Lower lobe of right lung (tissue), 2 donors: ENCODE results near the gene BORA. TPM values are rescaled to one million over a fixed set of nuclear protein-coding genes. Genes with fewer than 3 reads are reported as not detected.

Experiments used
- ATAC-seq, 2 donors: fragments of 200-7000 bp; cut with Tn5 transposase; one replicate each; pipeline ENCODE4 v1.9.1; 2020 to 2022; ENCODE audit warnings: mild to moderate bottlenecking in 2 of 2, moderate library complexity in 2 of 2
- DNase-seq: peaks from one replicate; pipeline ENCODE4 v3.0.0-alpha.2; 2020
- H3K27ac ChIP-seq: fragments of 200-600 bp; one replicate; pipeline ENCODE4 v1.8.0; 2022
- H3K27me3 ChIP-seq: fragments of 200-600 bp; one replicate; pipeline ENCODE4 v1.8.0; 2022; ENCODE audit warnings: low read depth
- H3K36me3 ChIP-seq: fragments of 200-600 bp; one replicate; pipeline ENCODE4 v1.8.0; 2022; ENCODE audit warnings: mild to moderate bottlenecking
- H3K4me1 ChIP-seq: fragments of 200-600 bp; one replicate; pipeline ENCODE4 v1.8.0; 2022
- H3K4me3 ChIP-seq: fragments of 200-600 bp; one replicate; pipeline ENCODE4 v1.8.0; 2022; ENCODE audit warnings: mild to moderate bottlenecking
- H3K9me3 ChIP-seq: fragments of 200-600 bp; one replicate; pipeline ENCODE4 v1.8.0; 2022
- intact Hi-C: fragments of 100-400 bp; cut with DNase I; formaldehyde crosslinking; loops from one replicate; pipeline ENCODE4 v1.11.0; 2022
- total RNA-seq: library from RNA; stranded (reverse); fragmentation: NEBNext Ultra II Directional; extraction: Animal tissue kit (Norgen Biotek cat#: 25700); gene quantifications from one replicate; pipeline ENCODE4 v1.2.1, GENCODE V29; 2021
- TF ChIP-seq, protein P1 (sequence below): fragments of 200-600 bp; IDR thresholded peaks from one replicate; pipeline ENCODE4 v1.8.0; 2022; ENCODE audit warnings: antibody characterized with exemption, mild to moderate bottlenecking
- donor health status: DM: no; HTN: yes; CAD: no; lungs with severe emphysema.

Gene BORA
- total RNA-seq, 1 donor from 2014 or later: 3.0 TPM

DNA sequence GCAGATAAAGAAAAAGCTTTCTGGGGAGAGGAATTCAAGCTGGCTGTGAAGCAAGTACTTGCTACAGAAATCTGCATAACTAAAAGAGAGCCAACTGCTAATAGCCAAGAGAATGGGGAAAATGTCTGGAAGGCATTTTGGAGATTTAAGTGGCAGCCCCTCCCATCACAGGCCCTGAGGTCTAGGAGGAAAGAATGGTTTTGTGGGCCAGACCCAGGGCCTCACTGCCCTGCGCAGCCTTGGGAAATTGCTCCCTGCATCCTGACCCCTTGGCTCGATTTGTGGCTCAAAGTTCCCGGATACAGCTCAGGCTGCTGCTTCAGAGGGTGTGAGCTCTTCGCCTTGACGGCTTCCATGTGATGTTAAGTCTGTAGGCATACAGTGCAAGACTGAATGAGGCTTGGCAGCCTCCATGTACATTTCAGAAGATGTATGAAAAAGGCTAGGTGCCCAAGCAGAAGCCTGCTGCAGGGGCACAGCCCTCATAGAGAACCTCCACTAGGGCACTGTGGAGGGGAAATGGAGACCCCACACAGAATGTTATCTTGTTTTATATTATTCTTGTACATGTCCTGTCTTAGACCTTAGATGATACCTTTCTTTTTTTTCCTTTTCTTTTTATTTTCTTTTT is 34.7 kb upstream of the BORA start:
- Histone ChIP-seq H3K4me1 (no peaks in the 10 kb centered on the region), H3K27me3 (peaks cover 4% of the 10 kb centered on the region), H3K27ac (no peak overlapping the region), H3K9me3 (peaks cover 6% of the 10 kb centered on the region), H3K36me3 (no peaks in the 10 kb centered on the region), H3K4me3 (no peak overlapping the region)
- intact Hi-C loops: no loop called here
- ATAC-seq (no peak), DNase-seq (no peak)
- TF ChIP-seq, protein P1, sequence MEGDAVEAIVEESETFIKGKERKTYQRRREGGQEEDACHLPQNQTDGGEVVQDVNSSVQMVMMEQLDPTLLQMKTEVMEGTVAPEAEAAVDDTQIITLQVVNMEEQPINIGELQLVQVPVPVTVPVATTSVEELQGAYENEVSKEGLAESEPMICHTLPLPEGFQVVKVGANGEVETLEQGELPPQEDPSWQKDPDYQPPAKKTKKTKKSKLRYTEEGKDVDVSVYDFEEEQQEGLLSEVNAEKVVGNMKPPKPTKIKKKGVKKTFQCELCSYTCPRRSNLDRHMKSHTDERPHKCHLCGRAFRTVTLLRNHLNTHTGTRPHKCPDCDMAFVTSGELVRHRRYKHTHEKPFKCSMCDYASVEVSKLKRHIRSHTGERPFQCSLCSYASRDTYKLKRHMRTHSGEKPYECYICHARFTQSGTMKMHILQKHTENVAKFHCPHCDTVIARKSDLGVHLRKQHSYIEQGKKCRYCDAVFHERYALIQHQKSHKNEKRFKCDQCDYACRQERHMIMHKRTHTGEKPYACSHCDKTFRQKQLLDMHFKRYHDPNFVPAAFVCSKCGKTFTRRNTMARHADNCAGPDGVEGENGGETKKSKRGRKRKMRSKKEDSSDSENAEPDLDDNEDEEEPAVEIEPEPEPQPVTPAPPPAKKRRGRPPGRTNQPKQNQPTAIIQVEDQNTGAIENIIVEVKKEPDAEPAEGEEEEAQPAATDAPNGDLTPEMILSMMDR: no peak

DNA sequence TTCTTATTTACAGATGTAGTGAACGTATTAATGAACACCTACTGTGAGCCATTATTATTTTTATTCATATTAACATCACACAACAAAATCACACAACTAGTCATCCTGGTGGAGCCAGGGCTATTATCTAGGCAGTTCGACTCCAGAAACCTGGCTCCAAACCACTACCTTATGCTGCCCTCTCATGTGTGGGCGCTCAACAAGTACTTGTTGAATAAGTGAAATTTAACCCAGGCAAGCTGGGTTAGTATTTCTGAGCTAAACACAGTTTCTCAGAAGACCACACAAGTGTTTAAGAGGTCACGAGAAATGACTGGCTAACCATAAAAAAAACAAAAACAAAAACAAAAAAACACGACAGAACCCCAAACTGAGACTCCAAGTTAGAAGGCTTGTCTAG is 33.9 kb upstream of the BORA start:
- Histone ChIP-seq H3K27me3 (peaks cover 4% of the 10 kb centered on the region), H3K36me3 (no peaks in the 10 kb centered on the region), H3K9me3 (peaks cover 6% of the 10 kb centered on the region), H3K27ac (no peak overlapping the region), H3K4me3 (no peak overlapping the region), H3K4me1 (no peaks in the 10 kb centered on the region)
- DNase-seq (no peak), ATAC-seq (no peak)
- TF ChIP-seq, protein P1: no peak
- intact Hi-C loops: no loop called here

DNA sequence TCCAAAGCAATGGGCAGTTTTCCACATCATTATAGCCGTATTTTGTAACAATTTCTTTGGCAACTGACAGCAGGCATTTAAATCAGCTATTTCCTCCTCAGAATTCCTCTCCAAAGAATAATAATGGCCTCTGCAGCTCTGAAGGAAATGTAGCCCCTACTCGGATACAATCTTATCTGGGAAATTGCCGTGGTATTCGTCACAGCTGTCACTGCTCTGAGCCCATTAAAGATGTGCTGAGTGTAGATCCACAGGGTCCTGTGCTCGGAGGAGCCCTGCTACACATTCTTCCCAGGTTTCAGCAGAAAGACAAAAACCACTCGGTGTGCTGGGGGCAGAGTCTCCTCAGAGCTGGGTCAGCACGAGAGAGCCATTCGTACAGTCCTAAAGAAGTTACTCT is 33.4 kb upstream of the BORA start:
- Histone ChIP-seq H3K27ac (no peak overlapping the region), H3K9me3 (peaks cover 6% of the 10 kb centered on the region), H3K4me1 (no peaks in the 10 kb centered on the region), H3K36me3 (no peaks in the 10 kb centered on the region), H3K4me3 (no peak overlapping the region), H3K27me3 (peaks cover 4% of the 10 kb centered on the region)
- ATAC-seq (no peak), DNase-seq (no peak)
- TF ChIP-seq, protein P1: no peak
- intact Hi-C loops: no loop called here

DNA sequence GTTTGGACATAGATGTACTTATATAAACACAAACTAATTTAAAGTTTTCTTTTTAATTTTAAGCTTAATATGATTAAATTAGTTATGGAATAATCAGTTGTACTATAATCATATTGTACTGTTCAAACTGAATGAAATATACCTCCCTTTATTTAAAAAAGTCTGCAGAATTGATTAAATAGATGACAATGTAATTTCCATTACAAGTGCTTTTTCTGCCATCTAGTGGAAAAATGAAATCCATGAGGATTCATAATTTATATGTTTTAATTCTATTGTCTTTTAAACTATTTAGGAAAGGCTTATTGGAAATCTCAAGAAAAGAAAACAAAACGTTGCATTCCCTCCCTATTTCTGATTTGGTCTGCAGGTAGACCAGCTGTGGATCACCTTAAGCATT is 31.1 kb upstream of the BORA start:
- intact Hi-C loops: no loop called here
- H3K4me1 ChIP-seq: no peaks in the 10 kb centered on the region
- H3K9me3 ChIP-seq: peaks cover 6% of the 10 kb centered on the region
- ATAC-seq: no peak
- DNase-seq: no peak
- H3K4me3 ChIP-seq: no peak overlapping the region
- TF ChIP-seq, protein P1: peak; percentile 31
- H3K36me3 ChIP-seq: no peaks in the 10 kb centered on the region
- H3K27me3 ChIP-seq: peaks cover 4% of the 10 kb centered on the region
- H3K27ac ChIP-seq: no peak overlapping the region

DNA sequence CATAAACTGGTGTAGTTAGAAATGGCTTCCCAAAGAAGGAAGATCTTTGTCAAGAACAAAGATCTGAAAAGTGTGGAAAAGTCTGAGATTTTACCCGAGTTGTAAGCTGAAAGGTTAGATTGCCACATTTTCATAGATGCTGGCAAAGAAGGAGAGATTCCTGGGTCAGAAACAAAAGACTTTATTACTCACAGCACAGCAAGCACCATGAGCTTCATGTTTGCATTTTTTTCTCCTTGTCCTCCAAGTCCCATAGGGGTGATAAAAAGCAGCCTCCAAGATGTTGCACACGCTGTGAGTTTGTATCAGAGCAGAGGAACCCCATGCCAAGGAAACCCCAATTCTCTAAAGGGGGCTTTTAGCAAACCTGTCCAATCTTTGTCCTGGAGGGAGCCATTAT is 29.6 kb upstream of the BORA start:
- H3K36me3 ChIP-seq: no peaks in the 10 kb centered on the region
- DNase-seq (no peak), ATAC-seq (no peak)
- H3K27me3 ChIP-seq: peaks cover 4% of the 10 kb centered on the region
- H3K4me3 ChIP-seq: no peak overlapping the region
- H3K27ac ChIP-seq: no peak overlapping the region
- TF ChIP-seq, protein P1: no peak
- intact Hi-C loops: no loop called here
- no peaks in the 10 kb centered on the region for H3K4me1 ChIP-seq
- peaks cover under 1% of the 10 kb centered on the region for H3K9me3 ChIP-seq

DNA sequence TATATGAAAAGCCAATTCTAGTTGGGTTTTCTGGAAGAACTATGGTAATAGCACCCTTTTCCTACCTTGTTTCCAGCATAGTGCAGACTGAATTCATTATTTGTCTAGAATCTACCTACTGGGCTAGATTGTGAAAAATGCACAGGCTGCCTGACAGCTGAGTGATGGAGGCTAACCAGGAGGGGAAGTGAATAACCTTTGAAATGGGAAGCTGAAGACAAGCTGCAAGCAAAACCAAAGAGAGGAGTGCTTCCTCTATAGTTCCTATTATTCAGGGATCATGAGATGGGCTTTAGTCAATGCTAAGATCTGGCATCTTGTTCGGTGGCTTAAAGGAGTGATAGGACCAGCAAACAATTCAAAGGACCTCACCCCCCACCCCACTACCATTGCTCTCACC is 27.2 kb upstream of the BORA start:
- Histone ChIP-seq H3K4me1 (no peaks in the 10 kb centered on the region), H3K9me3 (no peaks in the 10 kb centered on the region), H3K36me3 (no peaks in the 10 kb centered on the region), H3K27ac (no peak overlapping the region), H3K4me3 (no peak overlapping the region), H3K27me3 (peaks cover 4% of the 10 kb centered on the region)
- intact Hi-C loops: no loop called here
- TF ChIP-seq, protein P1: no peak
- DNase-seq (no peak), ATAC-seq (no peak)
